ENCODE data around the gene L2HGDH.

GRCh38 chr14:50335389-50335788 lies 23.4 kb upstream of the L2HGDH start:
- TF ChIP-seq KAT2B (IDR thresholded peaks at IDR 0.05; ENCODE audit: low read depth, low read length) (no peak), CTCFL (IDR thresholded peaks at IDR 0.05; ENCODE audit: borderline replicate concordance, insufficient read depth, low read depth, low read length, poor library complexity, severe bottlenecking) (no peak), SMAD3 (CRISPR knock-in tag; conservative IDR thresholded peaks at IDR 0.05) (no peak), SPI1 (IDR thresholded peaks at IDR 0.05; ENCODE audit: borderline replicate concordance, low read depth, low read length) (no peak)
